Skeletal muscle tissue (tissue), 4 donors: ENCODE results near the gene PDE4B. TPM values are rescaled to one million over a fixed set of nuclear protein-coding genes. Genes with fewer than 3 reads are reported as not detected.

Experiments used
- H3K27ac ChIP-seq: one replicate; pipeline ENCODE4 v1.7.0; 2013; ENCODE audit warnings: mild to moderate bottlenecking, low read depth, low read length, inconsistent platforms
- H3K27me3 ChIP-seq, 3 donors: one replicate each; pipeline ENCODE4 v1.7.0; 2013; ENCODE audit warnings: low read length in 3 of 3; ENCODE audit not compliant: control insufficient read depth in 3 of 3, insufficient read depth in 3 of 3
- H3K36me3 ChIP-seq, 3 donors: one replicate each; pipeline ENCODE4 v1.7.0; 2013; ENCODE audit warnings: low read length in 3 of 3; ENCODE audit not compliant: control insufficient read depth in 3 of 3, insufficient read depth in 3 of 3
- H3K4me1 ChIP-seq, 3 donors: one replicate each; pipeline ENCODE4 v1.7.0; 2013; ENCODE audit warnings: low read length in 3 of 3, mild to moderate bottlenecking in 3 of 3; ENCODE audit not compliant: control insufficient read depth in 3 of 3, insufficient read depth in 3 of 3
- H3K4me3 ChIP-seq, 3 donors: one replicate each; pipeline ENCODE4 v1.7.0; 2013; ENCODE audit warnings: low read length in 3 of 3
- H3K9ac ChIP-seq, 3 donors: one replicate each; pipeline ENCODE4 v1.7.0; 2013; ENCODE audit warnings: low read length in 3 of 3, mild to moderate bottlenecking in 3 of 3, moderate library complexity in 2 of 3, low read depth in 1 of 3
- H3K9me3 ChIP-seq, 3 donors: one replicate each; pipeline ENCODE4 v1.7.0; 2013; ENCODE audit warnings: low read length in 3 of 3; ENCODE audit not compliant: control insufficient read depth in 3 of 3
- total RNA-seq: library from RNA; depleted of rRNA; stranded (reverse); fragments of >200 nt; gene quantifications from one replicate; pipeline ENCODE4 v1.2.3, GENCODE V29; 2014
- donor health status: Osteomylitis.

Gene PDE4B
- total RNA-seq, 1 donor from 2014 or later = 26.6 TPM

DNA sequence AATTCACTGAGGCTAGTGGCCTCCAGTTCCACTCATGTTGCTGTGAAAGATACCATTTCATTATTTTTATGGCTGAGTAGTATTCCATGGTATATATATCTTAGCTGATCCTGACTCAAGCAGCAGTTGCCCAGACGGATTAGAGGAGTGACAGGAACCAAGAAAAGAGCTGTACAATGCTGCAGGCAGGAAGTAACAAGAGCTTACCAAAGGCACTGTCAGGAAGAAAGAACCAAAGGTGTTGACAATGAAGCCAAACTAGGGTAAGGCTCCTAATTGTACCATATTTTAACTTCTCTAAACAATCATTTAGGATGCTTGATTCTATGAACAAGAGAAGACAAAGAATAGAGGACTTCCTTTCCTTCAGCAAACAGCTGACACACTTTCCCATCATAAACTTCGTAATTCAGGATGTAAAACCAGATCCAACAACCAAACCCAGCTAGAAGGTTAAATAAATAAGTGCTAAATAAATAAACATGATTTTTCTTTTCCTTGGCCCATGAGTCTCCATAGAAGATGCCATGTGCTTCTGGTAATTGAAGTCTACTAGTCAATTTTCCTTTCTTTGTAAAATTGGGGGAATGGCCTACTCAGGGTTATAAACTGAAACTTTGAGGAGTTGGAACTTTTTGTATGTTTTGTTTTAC is 493.0 kb downstream of the PDE4B start:
- Histone ChIP-seq H3K9me3 (no peaks in the 10 kb centered on the region), H3K36me3 (no peaks in the 10 kb centered on the region), H3K4me1 (peaks cover 0 to 3% (median 0%) of the 10 kb centered on the region in 3 donors), H3K4me3 (no peak overlapping the region), H3K27ac (no peak overlapping the region), H3K9ac (no peak overlapping the region), H3K27me3 (no peaks in the 10 kb centered on the region)

DNA sequence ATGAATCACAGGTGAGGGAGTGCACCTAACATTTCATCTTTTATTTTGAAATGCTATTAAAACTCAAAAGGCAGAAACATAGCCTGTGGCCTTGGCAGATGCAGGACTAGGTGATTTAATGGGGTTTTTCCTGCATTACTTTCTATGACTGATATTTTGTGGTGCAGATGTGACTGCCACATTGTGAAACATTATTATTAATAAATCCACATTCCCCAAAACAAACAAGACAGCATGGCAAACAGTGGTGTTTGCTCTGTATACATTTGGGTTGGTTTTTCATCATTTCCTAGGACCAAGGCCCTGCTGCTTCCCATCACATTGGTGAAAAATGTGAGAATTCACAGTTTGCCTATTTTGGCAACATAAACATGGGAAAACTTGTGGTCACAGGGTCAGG is 493.6 kb downstream of the PDE4B start:
- Histone ChIP-seq H3K27ac (no peak overlapping the region), H3K27me3 (no peaks in the 10 kb centered on the region), H3K4me3 (no peak overlapping the region)

DNA sequence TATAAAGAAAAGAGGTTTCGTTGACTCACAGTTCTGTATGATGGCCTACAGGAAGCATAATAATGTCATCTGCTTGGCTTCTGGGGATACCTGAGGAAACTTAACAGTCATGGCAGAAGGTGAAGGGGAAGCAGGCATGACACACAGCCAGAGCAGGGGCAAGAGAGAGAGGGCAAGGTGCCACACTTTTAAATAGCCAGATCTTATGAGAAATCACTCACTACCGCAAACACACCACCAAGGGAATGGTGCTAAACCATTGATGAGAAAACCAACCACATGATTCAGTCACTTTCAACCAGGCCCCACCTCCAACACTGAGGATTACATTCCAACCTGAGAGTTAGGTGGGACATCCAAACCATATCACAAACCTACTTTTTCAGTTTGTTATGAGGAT is 495.4 kb downstream of the PDE4B start:
- Histone ChIP-seq H3K4me3 (no peak overlapping the region), H3K9me3 (no peaks in the 10 kb centered on the region), H3K36me3 (no peaks in the 10 kb centered on the region), H3K9ac (no peak overlapping the region), H3K27me3 (no peaks in the 10 kb centered on the region), H3K4me1 (no peaks in the 10 kb centered on the region), H3K27ac (no peak overlapping the region)

More for the DNA sequence above, 493.6 kb downstream of the PDE4B start:
- Histone ChIP-seq H3K9ac (no peak overlapping the region), H3K4me1 (peaks cover 0 to 3% (median 0%) of the 10 kb centered on the region in 3 donors), H3K9me3 (no peaks in the 10 kb centered on the region), H3K36me3 (no peaks in the 10 kb centered on the region)

DNA sequence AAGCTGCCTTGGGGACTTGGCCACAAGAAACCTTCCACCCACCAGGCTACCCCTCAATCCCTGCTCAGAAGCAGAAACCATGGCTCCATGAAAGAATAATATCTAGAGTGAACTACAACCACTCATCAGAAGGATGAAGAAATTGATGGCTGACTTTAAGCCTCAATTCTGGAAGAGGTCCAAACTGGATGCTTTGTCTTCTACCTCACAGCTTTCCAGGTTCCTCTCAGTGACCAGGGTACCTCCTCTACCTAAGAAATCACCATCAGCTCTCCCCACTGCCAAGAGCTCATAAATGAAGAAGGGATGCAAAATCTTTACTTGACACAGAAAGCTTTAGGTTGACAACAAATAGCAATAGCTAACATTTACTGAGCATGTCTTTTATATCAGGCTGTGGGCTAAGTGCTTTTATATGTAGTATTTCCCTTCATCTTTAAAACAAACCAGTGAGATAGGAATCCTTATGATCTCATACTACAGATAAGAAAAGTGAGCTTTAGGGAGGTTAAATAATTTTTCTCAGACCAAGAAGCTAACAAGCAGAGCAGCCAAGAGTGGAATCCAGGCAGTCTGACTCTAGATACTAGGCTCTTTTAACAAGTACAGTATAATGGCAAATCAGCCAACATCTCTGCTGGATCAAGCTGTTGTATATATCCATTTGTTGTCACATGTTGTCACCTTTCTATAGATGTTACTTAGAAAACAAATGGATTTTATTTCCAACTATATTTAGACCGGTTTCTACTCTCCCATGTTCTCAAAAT is 498.3 kb downstream of the PDE4B start:
- Histone ChIP-seq H3K36me3 (no peaks in the 10 kb centered on the region), H3K27ac (no peak overlapping the region), H3K4me3 (no peak overlapping the region), H3K9ac (no peak overlapping the region), H3K9me3 (no peaks in the 10 kb centered on the region), H3K27me3 (no peaks in the 10 kb centered on the region), H3K4me1 (peaks cover 0 to 3% (median 0%) of the 10 kb centered on the region in 3 donors)

DNA sequence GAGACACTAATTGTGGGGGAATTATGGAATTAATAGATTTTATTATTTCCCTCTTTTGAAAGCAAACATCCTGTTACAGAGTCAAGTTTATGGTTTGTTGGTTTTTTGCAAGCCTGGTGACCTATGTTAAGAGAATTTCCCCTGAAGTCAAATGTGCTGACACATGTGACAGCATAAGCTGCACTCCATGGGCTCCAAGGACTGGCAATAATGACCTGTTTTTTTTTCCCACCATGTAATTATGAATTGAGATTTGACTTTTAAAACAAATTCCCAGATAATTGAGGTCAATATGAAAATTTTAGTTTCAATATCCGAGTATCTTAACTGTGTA is 498.8 kb downstream of the PDE4B start:
- Histone ChIP-seq H3K4me3 (no peak overlapping the region), H3K27me3 (no peaks in the 10 kb centered on the region), H3K9ac (no peak overlapping the region), H3K36me3 (no peaks in the 10 kb centered on the region), H3K9me3 (no peaks in the 10 kb centered on the region), H3K27ac (no peak overlapping the region), H3K4me1 (peaks cover 0 to 6% (median 0%) of the 10 kb centered on the region in 3 donors)

DNA sequence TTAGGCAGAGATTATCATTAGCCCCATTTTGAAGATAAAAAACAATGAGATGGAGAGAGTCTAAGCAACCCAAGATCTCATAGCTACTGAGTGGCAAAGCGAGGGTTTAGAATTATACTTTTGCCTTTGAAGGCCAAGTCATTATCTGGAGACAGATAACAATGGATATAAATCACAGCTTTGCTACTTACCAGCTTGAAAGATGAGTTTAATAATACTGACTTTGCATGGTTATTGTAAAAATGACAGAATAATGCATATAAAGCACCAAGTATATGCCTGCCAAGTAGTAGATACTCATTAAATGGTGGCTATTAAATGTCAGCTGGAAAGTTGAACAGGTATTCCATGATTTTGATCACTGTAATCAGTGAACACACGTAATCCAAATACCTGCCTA is 499.6 kb downstream of the PDE4B start:
- H3K27ac ChIP-seq = no peak overlapping the region
- no peak overlapping the region for H3K9ac ChIP-seq
- H3K27me3 ChIP-seq = no peaks in the 10 kb centered on the region
- no peaks in the 10 kb centered on the region for H3K36me3 ChIP-seq
- H3K4me1 ChIP-seq = peaks cover 0 to 6% (median 0%) of the 10 kb centered on the region in 3 donors
- no peak overlapping the region for H3K4me3 ChIP-seq
- H3K9me3 ChIP-seq = no peaks in the 10 kb centered on the region

DNA sequence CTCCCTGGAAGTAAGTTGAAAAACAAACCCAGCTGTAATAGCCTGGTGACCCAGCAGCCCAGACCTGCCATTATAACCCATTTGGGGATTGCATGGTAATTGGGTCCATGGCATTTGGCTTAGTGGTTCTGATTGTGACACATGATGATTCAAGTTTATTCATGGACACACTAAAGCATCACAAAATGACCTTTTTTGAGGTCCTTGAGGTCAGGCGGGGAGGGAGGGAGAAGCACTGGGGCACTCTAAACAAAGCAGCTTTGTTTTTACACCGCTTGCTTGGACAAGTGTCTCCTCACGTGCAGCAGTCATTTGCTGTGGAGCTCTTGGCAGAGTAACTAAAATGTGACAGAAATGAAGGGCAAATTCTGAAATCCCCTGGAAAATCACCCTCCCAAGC is 500.2 kb downstream of the PDE4B start:
- H3K9me3 ChIP-seq = no peaks in the 10 kb centered on the region
- H3K4me3 ChIP-seq = no peak overlapping the region
- H3K36me3 ChIP-seq = no peaks in the 10 kb centered on the region
- H3K27ac ChIP-seq = no peak overlapping the region
- peaks cover 0 to 6% (median 0%) of the 10 kb centered on the region in 3 donors for H3K4me1 ChIP-seq
- no peak overlapping the region for H3K9ac ChIP-seq
- H3K27me3 ChIP-seq = no peaks in the 10 kb centered on the region

DNA sequence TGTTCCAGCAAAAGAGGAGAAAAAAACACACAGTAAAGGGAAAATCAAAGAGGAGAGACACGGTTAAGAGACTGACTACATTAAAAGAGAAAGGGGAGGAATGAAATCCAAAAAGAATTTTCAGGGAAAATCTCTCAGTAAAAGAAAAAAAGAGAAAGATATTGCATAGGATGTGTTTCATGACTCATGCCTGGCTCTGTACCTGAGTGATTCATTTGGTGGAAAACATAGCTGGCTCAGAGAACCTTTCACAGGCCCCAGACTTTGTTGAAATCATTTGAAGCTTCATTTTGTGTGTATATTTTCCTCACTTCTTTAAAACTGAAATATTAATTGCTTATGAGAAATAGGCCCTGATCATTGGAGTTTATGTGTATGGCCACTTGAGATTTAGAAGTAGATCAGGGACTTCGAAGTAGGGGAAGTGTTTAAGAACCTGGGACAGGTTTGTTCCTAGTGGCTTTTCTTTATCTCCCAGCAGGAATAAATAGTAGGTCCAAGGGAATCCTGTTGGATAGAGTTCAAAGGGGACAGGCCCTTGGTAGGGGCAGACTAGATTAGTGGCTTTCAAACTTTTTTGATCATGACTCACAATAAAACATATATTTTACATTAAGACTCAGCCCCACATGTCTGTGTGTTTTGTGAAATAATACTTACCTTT is 502.1 kb downstream of the PDE4B start:
- Histone ChIP-seq H3K36me3 (no peaks in the 10 kb centered on the region), H3K4me1 (peaks cover 0 to 6% (median 0%) of the 10 kb centered on the region in 3 donors), H3K27me3 (no peaks in the 10 kb centered on the region), H3K4me3 (no peak overlapping the region), H3K9me3 (no peaks in the 10 kb centered on the region), H3K9ac (no peak overlapping the region), H3K27ac (peak overlapping the region; percentile 22)

DNA sequence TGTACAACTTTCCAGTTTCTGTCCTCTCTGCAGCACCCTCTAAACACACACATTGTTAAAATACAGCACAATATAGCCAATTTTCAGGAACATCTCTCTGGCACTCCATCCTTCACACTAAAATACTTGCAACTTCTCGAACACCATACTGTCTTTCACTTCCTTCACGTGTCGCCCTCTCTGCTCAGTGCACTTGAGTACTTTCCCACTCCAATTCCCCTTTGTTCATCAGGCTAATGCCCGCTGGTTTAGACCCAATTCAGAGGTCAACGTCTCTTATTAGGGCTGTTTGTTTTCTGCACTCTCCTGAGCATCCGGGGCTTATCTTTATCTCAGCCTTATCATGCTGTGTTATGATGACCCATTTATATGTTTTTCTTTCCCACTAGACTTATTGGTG is 503.1 kb downstream of the PDE4B start:
- Histone ChIP-seq H3K9me3 (no peaks in the 10 kb centered on the region), H3K36me3 (no peaks in the 10 kb centered on the region), H3K4me3 (no peak overlapping the region), H3K9ac (no peak overlapping the region), H3K27me3 (no peaks in the 10 kb centered on the region), H3K27ac (no peak overlapping the region), H3K4me1 (peaks cover 5 to 16% (median 9%) of the 10 kb centered on the region in 3 donors)

DNA sequence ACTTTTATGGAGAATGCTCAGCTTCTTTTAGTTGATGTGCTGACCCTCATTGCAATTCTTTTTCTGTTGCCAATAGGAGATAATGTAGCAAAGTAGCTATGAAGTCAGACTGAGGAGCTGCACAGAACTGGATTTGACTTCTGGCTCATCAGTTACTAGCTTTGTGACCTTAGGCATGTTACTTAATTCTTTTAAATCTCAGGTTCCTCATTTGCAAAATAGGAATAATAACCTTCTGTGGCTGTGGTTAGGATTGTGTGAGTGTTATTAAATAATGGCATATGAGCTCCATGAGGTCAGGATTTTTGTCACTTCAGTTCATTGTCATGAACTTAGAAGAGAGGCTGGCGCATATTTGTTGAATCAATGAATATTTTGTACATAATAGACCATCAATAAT is 503.7 kb downstream of the PDE4B start:
- H3K36me3 ChIP-seq = no peaks in the 10 kb centered on the region
- H3K9me3 ChIP-seq = no peaks in the 10 kb centered on the region
- no peaks in the 10 kb centered on the region for H3K27me3 ChIP-seq
- no peak overlapping the region for H3K9ac ChIP-seq
- H3K27ac ChIP-seq = no peak overlapping the region
- no peak overlapping the region for H3K4me3 ChIP-seq
- H3K4me1 ChIP-seq = peaks cover 5 to 16% (median 15%) of the 10 kb centered on the region in 3 donors
